ENCODE measurements around the gene MED29. TPM values are rescaled to one million over a fixed set of nuclear protein-coding genes. Genes with fewer than 3 reads are reported as not detected.
A peak's percentile ranks its signal among the peaks of the same experiment; 100 is the strongest.

MED29 gene
- total RNA-seq, 2 experiments from 2014 or later, result 45.0 to 46.1 TPM

- peak overlapping the region; percentile 91 for H3K27ac Mint-ChIP-seq
- ChIA-PET CTCF (interaction anchor here (1.1 to 2.5 kb wide), 3 partner anchors 28 to 56 kb away, joined by 3 to 12 read pairs (median 3); partner anchors contain the start of gene TIMM50), POLR2A (interaction anchor here (1.8 to 3.9 kb wide), 6 partner anchors 13 to 86 kb away, joined by 15 to 163 read pairs (median 24); partner anchors contain the start of genes EID2B, MED29, PAF1 and PLEKHG2)
- H3K27me3 Mint-ChIP-seq, result no peaks in the 10 kb centered on the region
- Histone ChIP-seq H3K27me3 (ENCODE audit: control insufficient read depth in 1 of 2, insufficient read depth in 2 of 2, low read length in 2 of 2) (no peaks in the 10 kb centered on the region), H3K36me3 (ENCODE audit: insufficient read depth, low read length) (peaks cover 18% of the 10 kb centered on the region), H3K4me3 (ENCODE audit: low read length) (peak overlapping the region; percentile 99), H3K9me3 (ENCODE audit: control insufficient read depth in 1 of 2, insufficient read depth in 1 of 2, low read length in 2 of 2) (no peaks in the 10 kb centered on the region), H3K4me1 (ENCODE audit: insufficient read depth, low read length) (peaks cover 60% of the 10 kb centered on the region), H3K27ac (ENCODE audit: low read depth in 1 of 2, low read length in 2 of 2) (peak overlapping the region; percentile 89 to 94)
- peaks cover 38% of the 10 kb centered on the region for H3K36me3 Mint-ChIP-seq (ENCODE audit: low read depth)
- ATAC-seq (ENCODE audit: poor library complexity), result no peak
- peaks cover 60% of the 10 kb centered on the region for H3K4me1 Mint-ChIP-seq (ENCODE audit: low read depth)
- DNase-seq, result no peak
- H3K4me3 Mint-ChIP-seq, result peak overlapping the region; percentile 98
- TF ChIP-seq CTCF (IDR thresholded peaks at IDR 0.05), result no peak
- intact Hi-C loops (cut with DNase I, micrococcal nuclease), result loop anchor here (5.0 to 10.0 kb wide), 2 partner anchors 36 to 748 kb away; partner anchors contain the start of genes MAP3K10 (in 1 of the 2) and TIMM50 (in 1 of the 2)
- no peaks in the 10 kb centered on the region for H3K9me3 Mint-ChIP-seq
These were observed 55.3 kb downstream of the MED29 start for GRCh38 chr19:39446365-39447084.

- ATAC-seq (ENCODE audit: poor library complexity) (no peak), DNase-seq (no peak)
- Mint-ChIP-seq H3K27ac (peak overlapping the region; percentile 78), H3K4me1 (ENCODE audit: low read depth) (peaks cover 78% of the 10 kb centered on the region), H3K36me3 (ENCODE audit: low read depth) (peaks cover 55% of the 10 kb centered on the region), H3K4me3 (peak overlapping the region; percentile 75), H3K27me3 (no peaks in the 10 kb centered on the region), H3K9me3 (no peaks in the 10 kb centered on the region)
- intact Hi-C loops (cut with DNase I, micrococcal nuclease), result loop anchor here (5.0 to 10.0 kb wide), 2 partner anchors 34 to 747 kb away; partner anchors contain the start of genes MAP3K10 (in 1 of the 2) and TIMM50 (in 1 of the 2)
- Histone ChIP-seq H3K4me3 (ENCODE audit: low read length) (no peak overlapping the region), H3K9me3 (ENCODE audit: control insufficient read depth in 1 of 2, insufficient read depth in 1 of 2, low read length in 2 of 2) (no peaks in the 10 kb centered on the region), H3K27me3 (ENCODE audit: control insufficient read depth in 1 of 2, insufficient read depth in 2 of 2, low read length in 2 of 2) (no peaks in the 10 kb centered on the region), H3K27ac (ENCODE audit: low read depth in 1 of 2, low read length in 2 of 2) (peak overlapping the region in 1 of 2 donors; percentile 0), H3K4me1 (ENCODE audit: insufficient read depth, low read length) (peaks cover 68% of the 10 kb centered on the region), H3K36me3 (ENCODE audit: insufficient read depth, low read length) (peaks cover 35% of the 10 kb centered on the region)
- no peak for TF ChIP-seq CTCF (IDR thresholded peaks at IDR 0.05)
- POLR2A ChIA-PET, result interaction anchor here (0.9 kb wide), 1 partner anchor 12 kb away, joined by 3 read pairs; the partner anchor contains the start of gene RPS16
- CTCF ChIA-PET, result no interaction called here
These were observed 57.1 kb downstream of the MED29 start for GRCh38 chr19:39448271-39448670.

- ChIA-PET CTCF (no interaction called here), POLR2A (no interaction called here)
- H3K4me3 Mint-ChIP-seq, result peak overlapping the region; percentile 83
- peaks cover 79% of the 10 kb centered on the region for H3K4me1 Mint-ChIP-seq (ENCODE audit: low read depth)
- peaks cover 65% of the 10 kb centered on the region for H3K4me1 ChIP-seq (ENCODE audit: insufficient read depth, low read length)
- H3K9me3 Mint-ChIP-seq, result no peaks in the 10 kb centered on the region
- H3K36me3 ChIP-seq (ENCODE audit: insufficient read depth, low read length), result peaks cover 44% of the 10 kb centered on the region
- H3K4me3 ChIP-seq (ENCODE audit: low read length), result no peak overlapping the region
- H3K36me3 Mint-ChIP-seq (ENCODE audit: low read depth), result peaks cover 65% of the 10 kb centered on the region
- no peak for DNase-seq
- H3K27ac Mint-ChIP-seq, result peak overlapping the region; percentile 78
- intact Hi-C loops (cut with DNase I, micrococcal nuclease), result loop anchor here (5.0 to 10.0 kb wide), 2 partner anchors 33 to 746 kb away; partner anchors contain the start of genes MAP3K10 (in 1 of the 2) and TIMM50 (in 1 of the 2)
- TF ChIP-seq CTCF (IDR thresholded peaks at IDR 0.05), result no peak
- H3K9me3 ChIP-seq (ENCODE audit: control insufficient read depth in 1 of 2, insufficient read depth in 1 of 2, low read length in 2 of 2), result no peaks in the 10 kb centered on the region
- H3K27ac ChIP-seq (ENCODE audit: low read depth in 1 of 2, low read length in 2 of 2), result no peak overlapping the region
- ATAC-seq (ENCODE audit: poor library complexity), result no peak
- no peaks in the 10 kb centered on the region for H3K27me3 ChIP-seq (ENCODE audit: control insufficient read depth in 1 of 2, insufficient read depth in 2 of 2, low read length in 2 of 2)
- H3K27me3 Mint-ChIP-seq, result no peaks in the 10 kb centered on the region
These were observed 58.1 kb downstream of the MED29 start for GRCh38 chr19:39449116-39449797.

Small RNAs within 50 kb of the gene (microRNA-seq; reads per million reads assigned to microRNA genes)
- gene MIR4530 (ENCODE audit: borderline microRNAs expressed, borderline replicate concordance), result not detected

Other genes starting within 250 kb of the MED29 start
- gene NCCRP1, start 194.4 kb upstream of the MED29 start, total RNA-seq, result not detected
- not detected for gene SYCN, start 187.1 kb upstream of the MED29 start, total RNA-seq
- gene IFNL3, start 146.4 kb upstream of the MED29 start, total RNA-seq, result not detected
- gene IFNL4, start 142.5 kb upstream of the MED29 start, total RNA-seq, result not detected
- not detected for gene IFNL2, start 123.0 kb upstream of the MED29 start, total RNA-seq
- gene IFNL1, start 95.0 kb upstream of the MED29 start, total RNA-seq, result not detected
- 1 to 10 TPM; 2.3 to 2.6 TPM for gene LRFN1, start 70.5 kb upstream of the MED29 start, total RNA-seq
- 100 to 1,000 TPM; 352 to 367 TPM for gene GMFG, start 55.3 kb upstream of the MED29 start, total RNA-seq
- 10 to 100 TPM; 65.0 to 66.9 TPM for gene SAMD4B, start 49.0 kb upstream of the MED29 start, total RNA-seq
- gene PAF1, start 272 bp upstream of the MED29 start, total RNA-seq, result 100 to 1,000 TPM in 1 of 2 experiments, 10 to 100 TPM in 1; 99.6 to 101 TPM
- 1,000 to 10,000 TPM; 1,278 to 1,362 TPM for gene ZFP36, start 15.5 kb downstream of the MED29 start, total RNA-seq
- gene PLEKHG2, start 21.3 kb downstream of the MED29 start, total RNA-seq, result 10 to 100 TPM; 80.6 to 81.4 TPM
- 1,000 to 10,000 TPM; 4,625 to 4,839 TPM for gene RPS16, start 44.6 kb downstream of the MED29 start, total RNA-seq
- gene SUPT5H, start 54.2 kb downstream of the MED29 start, total RNA-seq, result 100 to 1,000 TPM; 322 to 333 TPM
- gene TIMM50, start 89.5 kb downstream of the MED29 start, total RNA-seq, result 10 to 100 TPM; 38.3 to 43.4 TPM
- gene DLL3, start 107.6 kb downstream of the MED29 start, total RNA-seq, result not detected
- not detected for gene SELENOV, start 123.8 kb downstream of the MED29 start, total RNA-seq
- 1 to 10 TPM; 5.0 to 5.1 TPM for gene EID2B, start 141.5 kb downstream of the MED29 start, total RNA-seq
- gene EID2, start 148.8 kb downstream of the MED29 start, total RNA-seq, result 10 to 100 TPM; 17.2 to 18.1 TPM
- not detected for gene LGALS13, start 211.1 kb downstream of the MED29 start, total RNA-seq

Data from CD4-positive, alpha-beta T cell (primary cell).